H1 (cell line): ENCODE results near the gene ELL. TPM values are rescaled to one million over a fixed set of nuclear protein-coding genes. Genes with fewer than 3 reads are reported as not detected.

Source experiments
- CTCF ChIA-PET: fragments of 300-600 bp; sonication (Branson Sonifier 250); formaldehyde crosslinking; loops from one replicate; lab custom pipeline; 2021; ENCODE audit not compliant: partially characterized antibody; lab: Charles Lee
- POLR2A ChIA-PET: fragments of 300-600 bp; sonication (Branson Sonifier 250); formaldehyde crosslinking; loops from one replicate; lab custom pipeline; 2021; ENCODE audit warnings: inconsistent platforms; ENCODE audit not compliant: partially characterized antibody; lab: Charles Lee
- DNase-seq, 2 experiments: peaks; one replicate each; pipeline versions ENCODE4 v3.0.0 to v3.0.0-alpha.2; 2010 to 2022; ENCODE audit warnings: low spot score in 2 of 2, low read depth in 1 of 2, mixed read lengths in 1 of 2
- FAIRE-seq: peaks from 2 replicates; lab custom pipeline; 2011; peaks lifted over from hg19 to GRCh38; lab: Jason Lieb, UNC
- H2AFZ ChIP-seq: 2 replicates; pipeline ENCODE4 v1.8.1; 2012; ENCODE audit warnings: low read length, inconsistent platforms
- H2AK5ac ChIP-seq: 2 replicates; pipeline ENCODE4 v1.6.1; 2013; ENCODE audit warnings: low read depth, low read length
- H2BK120ac ChIP-seq: replicated peaks from 2 replicates; pipeline ENCODE3; 2013; ENCODE audit warnings: low read depth, low read length, inconsistent platforms
- H2BK12ac ChIP-seq: 2 replicates; pipeline ENCODE4 v1.6.1; 2013; ENCODE audit warnings: low read depth, low read length
- H2BK15ac ChIP-seq: 2 replicates; pipeline ENCODE4 v1.6.1; 2013; ENCODE audit warnings: low read length
- H2BK20ac ChIP-seq: 2 replicates; pipeline ENCODE4 v1.6.1; 2013; ENCODE audit warnings: low read length
- H2BK5ac ChIP-seq: 2 replicates; pipeline ENCODE4 v1.6.1; 2013; ENCODE audit warnings: low read depth, low read length
- H3K14ac ChIP-seq: 2 replicates; pipeline ENCODE4 v1.6.1; 2013; ENCODE audit warnings: inconsistent platforms; ENCODE audit not compliant: insufficient read length
- H3K18ac ChIP-seq: 2 replicates; pipeline ENCODE4 v1.6.1; 2013; ENCODE audit warnings: low read length; ENCODE audit errors: extremely low read depth
- H3K23ac ChIP-seq: 2 replicates; pipeline ENCODE4 v1.6.1; 2013; ENCODE audit warnings: inconsistent platforms; ENCODE audit not compliant: insufficient read length
- H3K23me2 ChIP-seq: 2 replicates; pipeline ENCODE4 v1.6.1; 2013; ENCODE audit warnings: low read depth, low read length
- H3K27ac ChIP-seq: 2 replicates; pipeline ENCODE4 v1.6.1; 2011; ENCODE audit warnings: low read depth, low read length, inconsistent platforms
- H3K27me3 ChIP-seq, 4 experiments: replicated peaks in 1 of 4; 1 replicate in 1 of 4; 2 replicates in 3 of 4; pipeline versions ENCODE4 v1.6.1 to v1.8.1; 2011 to 2013; ENCODE audit warnings: low read length in 3 of 4, mild to moderate bottlenecking in 3 of 4, inconsistent platforms in 2 of 4, mixed read lengths in 2 of 4, moderate library complexity in 1 of 4; ENCODE audit not compliant: control insufficient read depth in 3 of 4, insufficient read depth in 3 of 4; ENCODE audit errors: extremely low read depth in 1 of 4
- H3K36me3 ChIP-seq, 4 experiments: 2 replicates each; pipeline versions ENCODE4 v1.6.1 to v1.8.1; 2011 to 2013; ENCODE audit warnings: mild to moderate bottlenecking in 4 of 4, low read length in 3 of 4, moderate library complexity in 2 of 4, control low read depth in 1 of 4, inconsistent platforms in 1 of 4; ENCODE audit not compliant: insufficient read depth in 4 of 4, control insufficient read depth in 2 of 4
- H3K4ac ChIP-seq: replicated peaks from 2 replicates; pipeline ENCODE3; 2013; ENCODE audit warnings: low read length, low read depth, mixed read lengths, inconsistent platforms; ENCODE audit not compliant: insufficient read length
- H3K4me1 ChIP-seq, 4 experiments: replicated peaks in 1 of 4; 1 replicate in 1 of 4; 2 replicates in 3 of 4; pipeline versions ENCODE4 v1.6.1 to v1.8.1; 2011 to 2013; ENCODE audit warnings: low read length in 3 of 4, inconsistent platforms in 2 of 4, mixed read lengths in 1 of 4; ENCODE audit not compliant: insufficient read depth in 4 of 4, control insufficient read depth in 3 of 4
- H3K4me2 ChIP-seq, 2 experiments: 2 replicates each; pipeline versions ENCODE4 v1.6.1 to v1.8.1; 2011 to 2013; ENCODE audit warnings: low read depth in 2 of 2, low read length in 2 of 2, control low read depth in 1 of 2, inconsistent platforms in 1 of 2, mild to moderate bottlenecking in 1 of 2; ENCODE audit not compliant: insufficient read depth in 1 of 2
- H3K4me3 ChIP-seq, 4 experiments: fragments of 200-600, 300-600 bp in 1 of 4; sonication (generic), shearing (Covaris generic), sonication (Bioruptor Twin) in 1 of 4; 2 replicates each; pipeline versions ENCODE4 v1.5.1 to v1.8.1; 2011 to 2016; ENCODE audit warnings: low read length in 4 of 4, low read depth in 3 of 4, control low read depth in 2 of 4, inconsistent platforms in 2 of 4, mild to moderate bottlenecking in 2 of 4, mixed read lengths in 1 of 4, moderate library complexity in 1 of 4; ENCODE audit not compliant: insufficient read depth in 2 of 4; ENCODE audit errors: extremely low read depth in 1 of 4
- H3K56ac ChIP-seq: replicated peaks from 2 replicates; pipeline ENCODE3; 2013; ENCODE audit warnings: low read depth, mild to moderate bottlenecking, mixed read lengths, low read length, inconsistent platforms; ENCODE audit not compliant: insufficient read length
- H3K79me1 ChIP-seq: 2 replicates; pipeline ENCODE4 v1.6.1; 2013; ENCODE audit warnings: low read depth, low read length, control low read depth
- H3K79me2 ChIP-seq, 2 experiments: 2 replicates each; pipeline versions ENCODE4 v1.6.1 to v1.8.1; 2012 to 2013; ENCODE audit warnings: low read length in 2 of 2, mild to moderate bottlenecking in 2 of 2, inconsistent platforms in 1 of 2; ENCODE audit not compliant: insufficient read depth in 2 of 2, control insufficient read depth in 1 of 2
- H3K9ac ChIP-seq, 4 experiments: replicated peaks in 1 of 4; 1 replicate in 1 of 4; 2 replicates in 3 of 4; pipeline versions ENCODE4 v1.6.1 to v1.8.1; 2011 to 2013; ENCODE audit warnings: low read depth in 3 of 4, low read length in 3 of 4, control low read depth in 2 of 4, mild to moderate bottlenecking in 2 of 4, moderate library complexity in 2 of 4, inconsistent platforms in 1 of 4; ENCODE audit errors: extremely low read depth in 1 of 4
- H3K9me3 ChIP-seq, 2 experiments: 2 replicates each; pipeline versions ENCODE4 v1.6.1 to v1.8.1; 2012 to 2013; ENCODE audit warnings: mild to moderate bottlenecking in 2 of 2, moderate library complexity in 2 of 2, control low read depth in 1 of 2, inconsistent platforms in 1 of 2, low read depth in 1 of 2, low read length in 1 of 2, mixed read lengths in 1 of 2; ENCODE audit not compliant: insufficient read depth in 2 of 2
- H4K20me1 ChIP-seq, 2 experiments: replicated peaks in 1 of 2; 2 replicates each; pipeline versions ENCODE3 to v1.8.1; 2011 to 2013; ENCODE audit warnings: inconsistent platforms in 2 of 2, low read length in 2 of 2, mild to moderate bottlenecking in 1 of 2; ENCODE audit not compliant: insufficient read depth in 2 of 2, control insufficient read depth in 1 of 2
- H4K5ac ChIP-seq: 2 replicates; pipeline ENCODE4 v1.6.1; 2013; ENCODE audit warnings: low read length, low read depth, mixed read lengths, inconsistent platforms; ENCODE audit not compliant: insufficient read length
- H4K8ac ChIP-seq: 2 replicates; pipeline ENCODE4 v1.8.0; 2013; ENCODE audit warnings: mild to moderate bottlenecking, moderate library complexity, low read length, inconsistent platforms; ENCODE audit not compliant: insufficient read depth; ENCODE audit errors: extremely low read depth
- H4K91ac ChIP-seq: replicated peaks from 2 replicates; pipeline ENCODE3; 2013; ENCODE audit warnings: low read length, mixed read lengths, inconsistent platforms; ENCODE audit not compliant: insufficient read length
- ASH2L ChIP-seq: fragments of 200-600, 300-600 bp; sonication (generic); IDR thresholded peaks from one replicate; pipeline ENCODE4 v1.7.1; 2017; ENCODE audit warnings: low read length
- ATF3 ChIP-seq: IDR thresholded peaks from 2 replicates; pipeline ENCODE4 v1.6.1; 2011; ENCODE audit warnings: low read depth, mild to moderate bottlenecking, low read length; ENCODE audit not compliant: insufficient read depth
- CTBP2 ChIP-seq: IDR thresholded peaks from 2 replicates; pipeline ENCODE4 v1.7.0; 2011; ENCODE audit warnings: borderline replicate concordance, mild to moderate bottlenecking, moderate library complexity, mixed read lengths, low read length; ENCODE audit not compliant: insufficient read depth, insufficient read length
- GABPA ChIP-seq: IDR thresholded peaks from 2 replicates; pipeline ENCODE4 v1.6.1; 2011; ENCODE audit warnings: mild to moderate bottlenecking, low read length, moderate library complexity, borderline replicate concordance; ENCODE audit not compliant: insufficient read depth
- PHF8 ChIP-seq: fragments of 200-600 bp; sonication (generic); conservative IDR thresholded peaks from 2 replicates; pipeline ENCODE4 v1.7.1; 2012; ENCODE audit warnings: low read depth, mild to moderate bottlenecking, inconsistent platforms, low read length, moderate library complexity
- POLR2A ChIP-seq, 2 experiments: IDR thresholded peaks; 1 replicate in 1 of 2; 2 replicates in 1 of 2; pipeline ENCODE4 v1.6.1; 2011; ENCODE audit warnings: low read depth in 2 of 2, low read length in 2 of 2, mild to moderate bottlenecking in 2 of 2; ENCODE audit errors: control extremely low read depth in 1 of 2
- POLR2AphosphoS5 ChIP-seq: IDR thresholded peaks from 2 replicates; pipeline ENCODE4 v1.6.1; 2011; ENCODE audit warnings: low read depth, low read length
- RBBP5 ChIP-seq: IDR thresholded peaks from 2 replicates; pipeline ENCODE4 v1.7.1; 2012; ENCODE audit warnings: low read depth, mild to moderate bottlenecking, inconsistent platforms, low read length, moderate library complexity, borderline replicate concordance
- RFX5 ChIP-seq: IDR thresholded peaks from 2 replicates; pipeline ENCODE4 v1.6.1; 2011; ENCODE audit warnings: low read depth, low read length, improper control_type of control experiment, borderline replicate concordance
- RNF2 ChIP-seq: fragments of 200-900, 300-1000 bp; sonication (generic); IDR thresholded peaks from 2 replicates; pipeline ENCODE4 v1.7.1; 2016; ENCODE audit warnings: borderline replicate concordance, low read depth, mild to moderate bottlenecking, antibody characterized with exemption, low read length; ENCODE audit not compliant: poor library complexity, severe bottlenecking; ENCODE audit errors: missing control alignments
- RXRA ChIP-seq: IDR thresholded peaks from 2 replicates; pipeline ENCODE4 v1.6.1; 2011; ENCODE audit warnings: low read depth, mild to moderate bottlenecking, low read length, moderate library complexity; ENCODE audit not compliant: insufficient read depth
- SAP30 ChIP-seq: fragments of 300-600 bp; sonication (generic); IDR thresholded peaks from 2 replicates; pipeline ENCODE4 v1.7.1; 2012; ENCODE audit warnings: low read length, moderate library complexity, mild to moderate bottlenecking, inconsistent platforms; ENCODE audit not compliant: insufficient read depth, insufficient replicate concordance
- SP1 ChIP-seq: IDR thresholded peaks from 2 replicates; pipeline ENCODE4 v1.6.1; 2011; ENCODE audit warnings: low read depth, low read length
- WGBS, 2 experiments: shearing (Covaris generic) in 1 of 2; methylation state at CpG; one replicate each; pipeline versions ENCODE4 v1.1.6 to v1.1.7; 2013 to 2015; ENCODE audit warnings: low lambda C conversion rate in 2 of 2, mixed read lengths in 2 of 2, inconsistent platforms in 1 of 2, low coverage in 1 of 2, missing lambda C conversion rate in 1 of 2; ENCODE audit not compliant: insufficient replicate concordance in 2 of 2, insufficient coverage in 1 of 2, insufficient read length in 1 of 2; ENCODE audit errors: extremely low coverage in 1 of 2, missing lambda C conversion rate in 1 of 2; 5-methylcytosine and 5-hydroxymethylcytosine counted together
- polyA plus RNA-seq, 7 experiments: library from polyadenylated mRNA; depleted of rRNA in 3 of 7; stranded (reverse) in 5 of 7; unstranded in 2 of 7; fragments of >200 nt in 5 of 7; fragments of 200-250 nt in 2 of 7; gene quantifications; 1 replicate in 5 of 7; 2 replicates in 1 of 7; 4 replicates in 1 of 7; pipeline versions ENCODE4 v1.2.1 to v1.2.3, GENCODE V29; 2011 to 2013; ENCODE audit warnings: missing spikeins in 2 of 7, mixed read lengths in 2 of 7
- total RNA-seq: library from RNA; stranded (reverse); fragmentation: NEBNext Ultra II Directional; extraction: Animal tissue kit (Norgen Biotek cat#: 25700); gene quantifications from 2 replicates; pipeline ENCODE4 v1.2.1, GENCODE V29; 2021

The ELL gene
- total and polyA plus RNA-seq, 2 of the 8 experiments (the other 6 are each of a cell fraction or from before 2014, with no cell fraction given): 5.2 to 10.5 TPM

GRCh38 chr19:18427743-18428113 lies 94.1 kb downstream of the ELL start:
- H4K5ac ChIP-seq: no peak overlapping the region
- H2BK12ac ChIP-seq: no peak overlapping the region
- H3K27ac ChIP-seq: no peak overlapping the region
- no peak overlapping the region; the same call in 1 of the 2 replicates for H4K8ac ChIP-seq
- no peak overlapping the region for H3K4me2 ChIP-seq
- no peak overlapping the region for H3K4ac ChIP-seq
- 82% methylated on average over 4 of the region's 12 CpGs; no CpG with 5 or more reads in 1 of the 2 experiments for WGBS, 2 experiments
- peaks cover 4 to 15% of the 10 kb centered on the region in 2 experiments for H4K20me1 ChIP-seq
- H3K23me2 ChIP-seq: peaks cover 6% of the 10 kb centered on the region; the same call in 1 of the 2 replicates
- H2AFZ ChIP-seq: no peak overlapping the region
- no peak overlapping the region for H3K9ac ChIP-seq
- CTCF ChIA-PET: interaction anchor here (1.5 to 2.8 kb wide), 3 partner anchors 8 to 39 kb away, joined by 4 to 14 read pairs (median 7); partner anchors contain the start of gene SSBP4
- H4K91ac ChIP-seq: no peak overlapping the region
- H3K79me2 ChIP-seq: no peaks in the 10 kb centered on the region
- H3K4me1 ChIP-seq: peaks cover 0 to 48% (median 31%) of the 10 kb centered on the region in 4 experiments; a peak in 6 of 7 replicates
- H3K4me3 ChIP-seq: no peak overlapping the region
- H3K56ac ChIP-seq: no peak overlapping the region
- POLR2A ChIA-PET: interaction anchor here (1.4 to 2.3 kb wide), 3 partner anchors 10 to 13 kb away, joined by 4 to 26 read pairs (median 5); partner anchors contain the start of gene SSBP4
- H2BK20ac ChIP-seq: no peak overlapping the region
- peaks cover 3% of the 10 kb centered on the region; the same call in 1 of the 2 replicates for H3K79me1 ChIP-seq
- H2AK5ac ChIP-seq: no peak overlapping the region
- no peak for DNase-seq
- no peak overlapping the region for H3K23ac ChIP-seq
- no peak overlapping the region for H2BK5ac ChIP-seq
- H3K18ac ChIP-seq: no peak overlapping the region
- H3K14ac ChIP-seq: no peak overlapping the region
- H3K36me3 ChIP-seq: no peaks in the 10 kb centered on the region
- no peaks in the 10 kb centered on the region; a peak in 1 of 7 replicates for H3K27me3 ChIP-seq
- H2BK15ac ChIP-seq: no peak overlapping the region
- FAIRE-seq: no peak
- no peaks in the 10 kb centered on the region for H3K9me3 ChIP-seq
- H2BK120ac ChIP-seq: no peak overlapping the region
- TF ChIP-seq RXRA: no peak
- TF ChIP-seq RFX5: no peak
- no peak for TF ChIP-seq CTBP2
- TF ChIP-seq PHF8: no peak
- no peak for TF ChIP-seq ATF3
- TF ChIP-seq POLR2A (IDR thresholded peaks at IDR 0.05; ENCODE audit: control extremely low read depth in 1 of 2, low read depth in 2 of 2, low read length in 2 of 2): no peak
- no peak for TF ChIP-seq SP1
- TF ChIP-seq RBBP5: no peak
- TF ChIP-seq POLR2AphosphoS5: no peak
- no peak for TF ChIP-seq RNF2
- no peak for TF ChIP-seq GABPA
- TF ChIP-seq SAP30: no peak
- no peak for TF ChIP-seq ASH2L
